GM18502 (cell line): ENCODE results near the gene SPAG9.

Experiments
- ATAC-seq: cut with Tn5 transposase; IDR thresholded peaks from one replicate; pipeline ENCODE4 v1.9.1; 2021; ENCODE audit warnings: mild to moderate bottlenecking; ENCODE audit not compliant: unreplicated experiment, poor library complexity

Gene SPAG9, protein sequence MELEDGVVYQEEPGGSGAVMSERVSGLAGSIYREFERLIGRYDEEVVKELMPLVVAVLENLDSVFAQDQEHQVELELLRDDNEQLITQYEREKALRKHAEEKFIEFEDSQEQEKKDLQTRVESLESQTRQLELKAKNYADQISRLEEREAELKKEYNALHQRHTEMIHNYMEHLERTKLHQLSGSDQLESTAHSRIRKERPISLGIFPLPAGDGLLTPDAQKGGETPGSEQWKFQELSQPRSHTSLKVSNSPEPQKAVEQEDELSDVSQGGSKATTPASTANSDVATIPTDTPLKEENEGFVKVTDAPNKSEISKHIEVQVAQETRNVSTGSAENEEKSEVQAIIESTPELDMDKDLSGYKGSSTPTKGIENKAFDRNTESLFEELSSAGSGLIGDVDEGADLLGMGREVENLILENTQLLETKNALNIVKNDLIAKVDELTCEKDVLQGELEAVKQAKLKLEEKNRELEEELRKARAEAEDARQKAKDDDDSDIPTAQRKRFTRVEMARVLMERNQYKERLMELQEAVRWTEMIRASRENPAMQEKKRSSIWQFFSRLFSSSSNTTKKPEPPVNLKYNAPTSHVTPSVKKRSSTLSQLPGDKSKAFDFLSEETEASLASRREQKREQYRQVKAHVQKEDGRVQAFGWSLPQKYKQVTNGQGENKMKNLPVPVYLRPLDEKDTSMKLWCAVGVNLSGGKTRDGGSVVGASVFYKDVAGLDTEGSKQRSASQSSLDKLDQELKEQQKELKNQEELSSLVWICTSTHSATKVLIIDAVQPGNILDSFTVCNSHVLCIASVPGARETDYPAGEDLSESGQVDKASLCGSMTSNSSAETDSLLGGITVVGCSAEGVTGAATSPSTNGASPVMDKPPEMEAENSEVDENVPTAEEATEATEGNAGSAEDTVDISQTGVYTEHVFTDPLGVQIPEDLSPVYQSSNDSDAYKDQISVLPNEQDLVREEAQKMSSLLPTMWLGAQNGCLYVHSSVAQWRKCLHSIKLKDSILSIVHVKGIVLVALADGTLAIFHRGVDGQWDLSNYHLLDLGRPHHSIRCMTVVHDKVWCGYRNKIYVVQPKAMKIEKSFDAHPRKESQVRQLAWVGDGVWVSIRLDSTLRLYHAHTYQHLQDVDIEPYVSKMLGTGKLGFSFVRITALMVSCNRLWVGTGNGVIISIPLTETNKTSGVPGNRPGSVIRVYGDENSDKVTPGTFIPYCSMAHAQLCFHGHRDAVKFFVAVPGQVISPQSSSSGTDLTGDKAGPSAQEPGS (N-terminal part only)

DNA sequence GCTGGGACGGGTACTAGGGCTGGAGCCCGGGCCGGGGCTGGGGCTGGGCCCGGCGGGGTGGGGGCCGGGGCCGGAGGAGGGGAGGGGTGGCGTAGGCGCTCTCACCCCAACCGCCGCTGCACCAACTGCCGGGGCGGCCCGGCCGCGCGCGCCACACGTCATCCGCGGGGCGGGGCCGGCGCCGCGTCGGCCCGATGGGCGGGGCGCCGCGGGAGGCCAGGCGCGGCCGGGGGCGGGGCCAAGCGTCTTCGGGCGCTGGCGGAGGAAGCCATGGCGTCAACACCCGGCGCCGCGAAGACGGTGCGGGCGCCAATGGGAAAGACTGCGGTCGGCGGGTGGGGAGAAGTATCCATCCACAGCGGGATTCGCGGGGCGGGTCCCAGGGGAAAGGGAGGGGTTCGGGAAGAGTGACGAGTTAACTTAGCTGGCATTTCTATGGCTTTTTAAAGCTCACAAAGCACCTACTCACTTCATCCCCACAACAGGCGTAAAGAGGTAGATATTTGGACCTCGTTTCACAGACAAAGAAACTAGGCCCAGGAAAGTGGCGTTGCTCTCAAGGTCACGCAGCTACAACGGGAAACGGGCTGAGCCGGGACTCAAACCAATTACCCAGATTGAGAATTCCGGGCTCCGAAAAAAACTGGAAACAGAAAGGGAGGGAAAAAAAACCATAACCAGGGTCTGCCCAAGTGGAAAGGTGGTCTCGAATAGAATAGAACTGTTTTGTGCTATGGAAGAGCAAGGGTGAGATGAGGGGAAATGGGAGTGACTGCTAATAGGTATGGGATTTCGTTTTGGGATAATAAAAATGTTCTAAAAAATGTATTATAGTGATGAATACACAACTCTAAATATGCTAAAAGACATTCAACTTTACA, at the start of gene SPAG9:
TSS of gene SPAG9 (minus strand) at position 130 of the 881 bp plus-strand sequence. CDS start 212 bp downstream, outside the sequence.
- ATAC-seq = peak; percentile 72

DNA sequence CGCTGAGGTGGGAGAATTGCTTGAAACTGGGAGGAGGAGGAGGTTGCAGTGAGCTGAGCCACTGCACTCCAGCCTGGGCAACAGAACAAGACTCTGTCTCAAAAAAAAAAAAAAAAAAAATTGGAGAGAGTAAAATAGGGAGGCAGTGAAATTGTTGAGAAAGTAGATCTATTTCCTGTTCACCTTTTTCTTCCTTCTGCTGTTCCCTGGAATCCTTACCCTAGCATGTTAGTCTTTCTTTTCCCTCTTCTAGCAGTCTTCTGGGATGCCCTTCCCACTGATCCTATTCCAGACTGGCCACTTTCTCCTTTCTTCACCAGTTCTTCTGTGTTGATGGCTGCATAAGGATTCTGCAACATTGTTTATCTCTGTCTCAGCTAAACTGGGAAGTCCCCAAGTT, 48.7 kb upstream of the SPAG9 start:
- no peak for ATAC-seq

DNA sequence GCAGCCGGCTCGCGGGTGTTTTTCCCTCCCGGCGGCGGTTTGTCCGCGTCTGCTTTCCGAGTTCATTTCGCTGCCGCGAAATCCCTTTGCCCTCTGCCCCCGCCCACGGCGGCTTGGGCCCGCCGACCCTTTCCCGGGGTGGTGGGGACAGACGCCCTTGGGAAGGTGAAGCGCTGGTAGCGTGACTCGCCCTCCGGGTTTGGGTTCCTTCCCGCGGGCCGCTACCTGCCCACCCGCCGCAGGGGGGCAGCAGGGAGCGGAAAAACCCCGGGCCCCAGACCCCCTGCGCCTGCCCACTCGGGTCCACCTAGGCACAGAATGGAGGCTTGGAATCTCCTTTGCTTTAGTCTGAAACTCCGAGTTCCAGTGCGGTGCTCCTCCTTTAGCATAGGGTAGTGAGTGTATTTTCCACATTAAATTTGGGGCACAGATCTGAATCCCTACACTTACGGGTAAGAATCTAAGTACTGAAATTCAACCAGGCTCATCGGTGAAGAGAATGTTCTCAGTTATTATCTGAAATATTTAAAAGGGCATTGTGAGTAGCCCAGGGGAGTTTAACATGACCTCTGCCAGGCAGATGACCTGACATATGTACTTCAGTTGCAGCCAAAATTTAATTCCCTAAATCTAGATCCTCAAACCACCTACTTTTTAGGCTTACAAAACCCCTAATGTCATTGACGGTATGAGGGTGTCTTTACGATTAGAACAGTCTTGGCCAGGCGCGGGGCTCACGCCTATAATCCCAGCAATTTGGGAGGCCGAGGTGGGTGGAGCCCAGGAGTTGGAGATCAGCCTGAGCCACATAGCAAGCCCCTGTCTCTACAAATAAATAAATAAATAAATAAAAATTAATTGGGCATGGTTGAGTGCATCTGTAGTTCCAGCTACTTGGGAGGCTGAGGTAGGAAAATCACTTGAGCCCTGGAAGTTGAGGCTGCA, 46.6 kb upstream of the SPAG9 start:
- ATAC-seq = peak; percentile 57

DNA sequence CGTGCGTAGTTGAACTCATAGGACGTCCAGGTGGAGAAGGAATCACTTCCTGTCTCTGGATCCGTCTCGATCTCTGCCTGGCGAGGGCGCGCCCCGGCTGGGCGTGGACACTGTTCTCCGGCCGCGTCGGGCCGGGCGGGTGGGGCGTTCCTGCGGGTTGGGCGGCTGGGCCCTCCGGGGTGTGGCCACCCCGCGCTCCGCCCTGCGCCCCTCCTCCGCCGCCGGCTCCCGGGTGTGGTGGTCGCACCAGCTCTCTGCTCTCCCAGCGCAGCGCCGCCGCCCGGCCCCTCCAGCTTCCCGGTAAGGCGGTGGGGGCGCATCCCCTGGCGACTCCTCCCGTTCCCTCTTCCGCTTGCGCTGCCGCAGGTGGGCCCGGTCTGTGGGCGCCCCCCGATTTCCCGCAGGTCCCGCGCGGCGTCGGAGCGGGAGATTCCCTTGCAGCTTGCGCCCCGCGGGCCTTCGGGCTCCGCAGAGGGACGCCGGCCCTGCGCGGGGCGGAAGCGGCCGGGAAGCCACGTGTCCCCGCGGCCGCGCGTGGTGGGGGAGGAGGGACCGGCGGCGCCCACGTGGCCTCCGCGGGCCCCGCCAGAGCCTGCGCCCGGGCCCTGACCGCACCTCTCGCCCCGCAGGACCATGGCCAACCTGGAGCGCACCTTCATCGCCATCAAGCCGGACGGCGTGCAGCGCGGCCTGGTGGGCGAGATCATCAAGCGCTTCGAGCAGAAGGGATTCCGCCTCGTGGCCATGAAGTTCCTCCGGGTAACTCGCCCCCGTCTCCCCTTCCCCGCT, 45.7 kb upstream of the SPAG9 start, which contains the start of gene NME2:
TSS of gene NME2 (plus strand) at position 214 of the 789 bp plus-strand sequence. CDS start at position 634, 420 bp downstream.
- peak; percentile 84 for ATAC-seq

DNA sequence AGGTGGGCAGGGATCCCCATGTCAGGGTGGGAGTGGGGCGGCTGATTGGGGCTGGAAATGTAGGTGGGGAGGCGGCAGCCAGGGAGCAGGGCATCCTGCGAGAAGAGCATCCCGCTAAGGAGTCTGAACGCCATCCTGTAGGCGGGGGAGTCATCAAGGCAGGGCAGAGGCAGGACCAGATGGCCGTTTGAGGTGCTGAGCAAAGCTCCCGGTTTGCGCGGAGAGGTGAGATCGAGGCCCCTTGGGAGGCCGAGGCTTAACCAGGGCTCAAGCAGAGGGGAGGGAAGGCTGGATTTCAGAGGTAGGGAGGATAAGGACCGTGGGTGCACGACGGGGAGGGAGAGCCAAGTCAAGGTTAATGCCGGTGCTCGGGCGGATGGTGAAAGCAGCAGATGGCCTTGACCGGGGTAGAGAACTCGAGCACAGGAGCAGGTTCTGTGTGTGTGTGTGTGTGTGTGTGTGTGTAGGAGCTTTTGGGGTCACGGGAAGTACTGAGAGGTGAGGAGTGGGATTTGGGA, 45.1 kb upstream of the SPAG9 start:
- ATAC-seq = peak; percentile 28

DNA sequence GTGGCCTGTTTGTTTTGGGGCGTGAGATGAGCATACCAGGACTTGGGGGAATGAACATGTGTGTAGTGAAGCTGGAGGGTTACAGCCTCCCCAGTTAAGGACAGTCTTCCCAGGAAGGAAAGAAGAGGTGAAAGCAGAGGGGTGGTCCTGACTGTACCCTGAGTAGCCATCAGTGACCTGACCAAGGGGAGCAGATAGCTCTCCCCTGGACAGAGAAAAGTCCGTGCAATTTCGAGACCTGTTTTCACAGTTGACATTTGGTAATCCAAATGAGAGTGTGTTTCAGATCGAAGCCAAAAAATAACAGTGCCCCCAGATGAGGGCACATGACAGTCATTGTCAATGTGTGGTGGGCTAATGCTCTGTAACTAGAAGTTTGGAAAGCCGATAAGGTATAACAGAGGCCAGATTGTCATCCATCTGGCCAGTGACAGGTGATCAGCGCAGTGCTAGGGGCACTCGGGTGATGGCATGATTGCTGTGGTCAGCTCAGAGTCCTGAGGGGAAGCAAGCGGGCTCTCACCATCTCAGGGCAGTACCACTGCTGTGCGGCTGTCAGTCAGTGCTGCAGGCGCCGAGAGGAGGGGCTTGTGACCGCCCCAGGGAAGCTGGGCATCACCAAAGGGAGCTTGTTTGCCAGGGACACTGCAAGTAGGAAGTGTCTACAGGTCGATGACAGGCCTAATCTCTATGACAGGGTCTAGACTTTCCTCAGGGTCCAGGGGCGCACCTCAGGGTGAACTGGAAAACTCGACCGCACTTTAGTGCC, 44.4 kb upstream of the SPAG9 start:
- no peak for ATAC-seq

DNA sequence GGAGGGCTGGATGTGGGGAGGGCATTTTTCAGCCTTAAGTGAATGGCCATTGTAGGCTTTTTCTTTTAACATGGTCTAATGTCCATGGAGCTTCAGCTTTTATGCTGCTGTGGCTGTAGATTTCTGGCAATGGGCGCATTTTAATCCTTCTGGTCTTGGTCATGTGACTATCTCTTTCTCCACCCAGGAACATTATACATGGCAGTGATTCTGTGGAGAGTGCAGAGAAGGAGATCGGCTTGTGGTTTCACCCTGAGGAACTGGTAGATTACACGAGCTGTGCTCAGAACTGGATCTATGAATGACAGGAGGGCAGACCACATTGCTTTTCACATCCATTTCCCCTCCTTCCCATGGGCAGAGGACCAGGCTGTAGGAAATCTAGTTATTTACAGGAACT, 40.9 kb upstream of the SPAG9 start:
- ATAC-seq = no peak

DNA sequence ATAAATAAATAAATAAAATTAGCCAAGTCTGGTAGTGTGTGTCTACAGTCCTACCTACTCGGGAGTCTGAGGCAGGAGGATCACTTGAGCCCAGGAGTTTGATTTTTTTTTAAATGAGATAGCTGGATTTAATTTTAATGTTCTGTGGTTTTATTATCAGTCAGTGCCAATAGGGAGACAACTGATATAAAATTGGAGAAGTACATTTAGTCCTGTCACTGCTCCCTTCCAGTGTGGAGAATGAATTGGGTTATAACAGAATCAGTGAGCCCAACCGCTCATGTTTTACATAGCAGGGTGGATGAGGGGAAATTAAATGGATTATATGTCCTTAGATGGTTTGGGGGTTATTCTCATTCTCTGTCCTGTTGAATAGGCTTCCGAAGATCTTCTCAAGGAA, 38.9 kb upstream of the SPAG9 start:
- ATAC-seq = no peak

DNA sequence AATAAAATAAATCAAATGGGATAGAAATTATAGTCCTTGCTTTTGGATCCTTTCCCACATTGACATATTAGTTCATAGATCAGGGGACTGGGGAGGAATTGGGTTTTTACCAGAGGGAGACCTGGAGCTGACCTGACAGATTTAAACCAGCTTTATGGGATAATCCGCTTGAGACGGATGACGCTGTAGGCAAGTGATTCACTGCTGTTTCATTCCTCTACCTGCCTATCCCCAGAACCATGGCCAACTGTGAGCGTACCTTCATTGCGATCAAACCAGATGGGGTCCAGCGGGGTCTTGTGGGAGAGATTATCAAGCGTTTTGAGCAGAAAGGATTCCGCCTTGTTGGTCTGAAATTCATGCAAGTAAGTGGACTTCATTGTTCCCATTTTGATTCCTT, 34.7 kb upstream of the SPAG9 start:
- no peak for ATAC-seq

DNA sequence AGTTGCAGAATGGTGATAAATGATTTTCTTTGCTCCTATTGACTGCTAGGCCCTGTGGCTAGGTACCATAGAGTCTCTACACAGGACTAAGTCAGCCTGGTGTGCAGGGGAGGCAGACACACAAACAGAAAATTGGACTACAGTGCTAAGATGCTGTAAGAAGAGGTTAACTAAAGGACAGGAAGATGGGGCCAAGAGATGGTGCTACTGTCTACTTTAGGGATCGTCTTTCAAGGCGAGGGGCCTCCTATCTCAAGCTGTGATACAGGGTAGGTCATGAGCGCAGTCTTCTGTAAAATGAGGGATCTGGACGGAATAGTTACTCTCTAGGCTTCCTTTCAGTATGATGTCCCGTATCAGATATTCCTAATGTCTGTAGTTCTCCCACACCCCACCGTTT, 33.5 kb upstream of the SPAG9 start:
- ATAC-seq = no peak

DNA sequence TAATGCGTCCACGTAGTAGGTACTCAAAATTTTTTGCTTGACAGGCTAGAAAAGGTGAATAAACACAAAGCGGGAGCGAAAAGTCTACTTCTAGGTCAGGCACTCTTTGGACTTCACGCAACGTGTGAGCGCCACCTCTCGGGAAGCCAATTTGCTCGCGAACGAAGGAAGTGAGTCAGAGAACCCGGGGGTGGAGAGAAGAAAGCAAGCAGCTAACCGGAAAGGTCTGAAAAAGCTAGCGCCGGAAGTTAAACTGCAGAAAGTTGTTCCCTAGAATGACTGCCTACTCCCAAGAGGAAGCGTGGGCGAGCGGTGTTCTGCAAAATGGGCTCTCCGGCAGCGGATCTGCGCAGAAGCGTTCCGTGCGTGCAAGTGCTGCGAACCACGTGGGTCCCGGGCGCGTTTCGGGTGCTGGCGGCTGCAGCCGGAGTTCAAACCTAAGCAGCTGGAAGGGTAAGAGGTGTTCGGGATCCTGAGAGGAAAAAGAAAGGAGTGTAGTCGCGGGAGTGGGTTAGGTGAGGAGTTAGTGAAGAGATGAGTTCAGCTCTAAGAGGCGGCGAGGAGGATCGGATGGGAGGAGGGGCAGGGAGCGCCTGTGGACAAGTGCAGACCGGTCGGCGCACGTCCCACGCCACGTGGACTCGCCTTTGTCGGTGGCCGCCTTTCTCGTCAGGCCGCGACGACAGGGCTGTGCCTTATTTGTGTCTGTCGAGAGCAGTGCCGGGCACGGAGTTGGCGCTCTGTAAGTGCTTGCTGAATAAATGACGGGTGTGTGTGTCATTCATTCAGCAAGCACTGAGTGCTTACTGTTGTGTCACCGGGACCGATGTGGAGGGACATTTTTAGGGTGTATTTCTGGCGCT, 32.8 kb upstream of the SPAG9 start, which contains the start of gene NME1:
TSS of gene NME1 (plus strand) at position 350 of the 863 bp plus-strand sequence. CDS start 2,096 bp downstream, outside the sequence.
- peak; percentile 90 for ATAC-seq

DNA sequence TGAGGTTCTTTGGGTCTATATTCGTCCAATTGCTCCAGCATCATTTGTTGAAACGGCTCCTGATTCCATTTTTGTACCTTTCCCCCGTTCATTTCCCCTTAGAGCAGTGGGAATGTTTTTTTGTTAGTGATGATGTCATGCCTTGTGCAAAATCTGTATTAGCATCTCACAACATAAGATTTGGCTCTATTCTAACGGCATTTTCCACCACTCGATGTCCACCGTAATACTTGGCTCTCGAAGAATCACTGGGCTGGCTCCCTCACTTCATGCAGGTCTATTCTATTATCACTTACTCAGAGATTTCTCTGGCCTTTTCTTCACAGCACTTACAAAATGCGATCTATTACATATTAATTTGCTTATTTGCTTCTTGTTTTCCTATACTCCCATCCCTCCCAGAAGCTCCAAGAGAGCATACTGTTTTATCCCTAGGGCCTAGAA, 32.1 kb upstream of the SPAG9 start:
- ATAC-seq = no peak

DNA sequence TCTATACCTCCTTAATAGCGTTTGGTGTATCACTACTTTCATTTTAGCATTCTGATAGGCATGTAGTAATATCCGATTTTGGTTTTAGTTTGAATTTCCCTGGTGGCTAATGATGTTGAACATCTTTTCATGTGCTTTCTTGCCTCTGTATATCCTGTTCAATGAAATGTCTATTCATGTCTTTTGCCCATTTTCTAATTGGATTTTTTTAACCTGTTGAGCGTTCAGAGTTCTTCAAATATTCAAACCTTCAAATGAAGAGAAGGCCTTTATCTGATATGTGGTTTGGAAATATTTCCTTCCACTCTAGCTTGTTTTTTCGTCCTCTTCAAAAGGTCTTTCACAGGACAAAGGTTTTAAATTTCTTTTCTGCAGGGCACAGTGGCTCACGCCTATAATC, 30.3 kb upstream of the SPAG9 start:
- no peak for ATAC-seq

DNA sequence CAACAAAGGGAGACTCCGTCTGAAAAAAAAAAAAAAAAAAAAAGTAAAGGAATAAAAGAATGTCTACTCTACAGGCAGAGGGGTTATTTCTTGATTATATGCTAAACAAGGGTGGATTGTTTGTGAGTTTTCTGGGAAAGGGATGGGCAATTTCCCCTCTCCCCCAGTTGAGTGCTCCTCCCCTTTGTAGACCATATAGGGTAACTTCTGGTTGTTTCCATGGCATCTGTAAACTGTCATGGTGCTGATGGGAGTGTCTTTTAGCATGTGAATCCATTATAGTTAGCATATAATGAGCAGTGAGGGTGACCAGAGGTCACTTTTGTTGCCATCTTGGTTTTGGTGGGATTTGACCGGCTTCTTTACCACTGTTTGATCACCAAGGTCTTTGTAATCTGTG, 28.5 kb upstream of the SPAG9 start:
- ATAC-seq = no peak

DNA sequence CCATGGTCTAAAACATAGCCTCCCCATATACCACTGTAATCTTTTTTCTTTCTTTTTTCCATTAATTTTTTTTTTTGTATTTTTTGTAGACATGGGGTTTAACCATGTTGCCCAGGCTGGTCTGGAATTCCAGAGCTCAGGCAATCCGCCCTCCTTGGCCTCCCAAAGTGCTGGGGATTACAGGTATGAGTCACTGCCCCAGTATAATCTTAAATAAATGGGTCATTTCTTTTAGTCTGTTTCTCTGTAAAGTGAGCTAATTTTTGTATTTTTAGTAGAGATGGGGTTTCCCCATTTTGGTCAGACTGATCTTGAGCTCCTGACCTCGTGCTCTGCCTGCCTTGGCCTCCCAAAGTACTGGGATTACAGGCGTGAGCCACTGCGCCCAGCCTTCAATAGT, 27.0 kb upstream of the SPAG9 start:
- ATAC-seq = no peak
